Endothelial cell of umbilical vein (primary cell): ENCODE results near the gene CLSTN2. TPM values are rescaled to one million over a fixed set of nuclear protein-coding genes. Genes with fewer than 3 reads are reported as not detected.

Experiments used
- BruUV-seq: library from RNA; stranded (reverse); fragments of 400-500 nt; replicated peaks from 2 replicates; lab custom pipeline; 2021; lab: Mats Ljungman, UMichigan
- CTCF ChIA-PET: fragments of 300-600, 350-600 bp; sonication (Branson Sonifier 250); formaldehyde crosslinking; loops from one replicate; lab custom pipeline; 2021; ENCODE audit warnings: antibody characterized with exemption, inconsistent platforms; lab: Charles Lee
- POLR2A ChIA-PET: fragments of 300-600, 350-600 bp; sonication (Branson Sonifier 250); formaldehyde crosslinking; loops from one replicate; lab custom pipeline; 2021; ENCODE audit warnings: antibody characterized with exemption, inconsistent platforms; lab: Charles Lee
- DNase-seq: peaks from one replicate; pipeline ENCODE4 v3.0.0-alpha.2; 2011; ENCODE audit warnings: low read depth, low spot score
- FAIRE-seq: peaks from 2 replicates; lab custom pipeline; 2011; peaks lifted over from hg19 to GRCh38; lab: Jason Lieb, UNC
- H2AFZ ChIP-seq: 2 replicates; pipeline ENCODE4 v1.6.0; 2012; ENCODE audit warnings: low read depth, low read length, control low read depth, inconsistent platforms
- H3K27ac ChIP-seq: 2 replicates; pipeline ENCODE4 v1.5.1; 2011; ENCODE audit warnings: low read depth, mild to moderate bottlenecking, control low read depth, low read length, moderate library complexity; ENCODE audit not compliant: insufficient read depth
- H3K27me3 ChIP-seq, 2 experiments: 2 replicates each; pipeline versions ENCODE4 v1.6.0 to v1.6.1; 2011; ENCODE audit warnings: low read length in 2 of 2, mixed read lengths in 1 of 2; ENCODE audit not compliant: control insufficient read depth in 2 of 2, insufficient read depth in 2 of 2
- H3K36me3 ChIP-seq, 2 experiments: 2 replicates in 1 of 2; 3 replicates in 1 of 2; pipeline ENCODE4 v1.5.1; 2011; ENCODE audit warnings: low read length in 2 of 2, mild to moderate bottlenecking in 1 of 2, moderate library complexity in 1 of 2; ENCODE audit not compliant: control insufficient read depth in 2 of 2, insufficient read depth in 2 of 2; ENCODE audit errors: extremely low read depth in 1 of 2
- H3K4me1 ChIP-seq: 3 replicates; pipeline ENCODE4 v1.5.1; 2011; ENCODE audit warnings: mild to moderate bottlenecking, low read length; ENCODE audit not compliant: control insufficient read depth, insufficient read depth; ENCODE audit errors: extremely low read depth
- H3K4me2 ChIP-seq: 2 replicates; pipeline ENCODE4 v1.6.1; 2011; ENCODE audit warnings: low read length, control low read depth, mixed read lengths; ENCODE audit not compliant: insufficient read depth
- H3K4me3 ChIP-seq, 3 experiments: fragments of 200-600 bp in 1 of 3; sonication (generic), shearing (Covaris generic) in 1 of 3; replicated peaks in 1 of 3; 2 replicates each; pipeline ENCODE4 v1.5.1; 2011 to 2016; ENCODE audit warnings: control low read depth in 3 of 3, low read length in 3 of 3, mild to moderate bottlenecking in 2 of 3, inconsistent platforms in 1 of 3, low read depth in 1 of 3, moderate library complexity in 1 of 3; ENCODE audit not compliant: insufficient read depth in 1 of 3
- H3K79me2 ChIP-seq: 2 replicates; pipeline ENCODE4 v1.6.0; 2012; ENCODE audit warnings: low read length, inconsistent platforms; ENCODE audit not compliant: control insufficient read depth, insufficient read depth
- H3K9ac ChIP-seq: replicated peaks from 2 replicates; pipeline ENCODE3; 2011; ENCODE audit warnings: low read length, control low read depth; ENCODE audit not compliant: insufficient read depth; ENCODE audit errors: extremely low read depth
- H3K9me1 ChIP-seq: replicated peaks from 3 replicates; pipeline ENCODE4 v1.6.0; 2011; ENCODE audit warnings: mild to moderate bottlenecking, low read length; ENCODE audit not compliant: control insufficient read depth, insufficient read depth; ENCODE audit errors: extremely low read depth
- H3K9me3 ChIP-seq: replicated peaks from 2 replicates; pipeline ENCODE4 v1.5.1; 2012; ENCODE audit warnings: low read length, inconsistent platforms; ENCODE audit not compliant: control insufficient read depth, insufficient read depth
- H4K20me1 ChIP-seq: replicated peaks from 2 replicates; pipeline ENCODE3; 2011; ENCODE audit warnings: mild to moderate bottlenecking, low read length; ENCODE audit not compliant: control insufficient read depth, insufficient read depth; ENCODE audit errors: extremely low read depth
- CTCF ChIP-seq, 2 donors: IDR thresholded peaks; 1 replicate in 1 of 2; 2 replicates in 1 of 2; pipeline ENCODE4 v1.5.1; 2011; ENCODE audit warnings: low read length in 2 of 2, mild to moderate bottlenecking in 2 of 2, moderate library complexity in 2 of 2, control low read depth in 1 of 2, inconsistent platforms in 1 of 2, low read depth in 1 of 2; ENCODE audit not compliant: insufficient read depth in 1 of 2; ENCODE audit errors: extremely low read depth in 1 of 2
- EZH2 ChIP-seq: IDR thresholded peaks from 2 replicates; pipeline ENCODE4 v1.6.1; 2012; ENCODE audit warnings: borderline replicate concordance, low read depth, mild to moderate bottlenecking, moderate library complexity, low read length, inconsistent platforms; ENCODE audit not compliant: severe bottlenecking
- FOS ChIP-seq: IDR thresholded peaks from 2 replicates; pipeline ENCODE4 v1.6.1; 2011; ENCODE audit warnings: mild to moderate bottlenecking, low read length, moderate library complexity, borderline replicate concordance; ENCODE audit not compliant: insufficient read depth
- GATA2 ChIP-seq: IDR thresholded peaks from 2 replicates; pipeline ENCODE4 v1.7.0; 2011; ENCODE audit warnings: low read depth, mild to moderate bottlenecking, moderate library complexity, mixed read lengths, low read length; ENCODE audit not compliant: insufficient read length, insufficient read depth
- JUN ChIP-seq: IDR thresholded peaks from 2 replicates; pipeline ENCODE4 v1.6.1; 2011; ENCODE audit warnings: borderline replicate concordance, low read depth; ENCODE audit not compliant: insufficient read length, insufficient read depth
- MYC ChIP-seq: IDR thresholded peaks from one replicate; pipeline ENCODE4 v1.6.1; 2011; ENCODE audit warnings: mild to moderate bottlenecking, low read depth, low read length
- POLR2A ChIP-seq: IDR thresholded peaks from 2 replicates; pipeline ENCODE4 v1.6.1; 2012; ENCODE audit warnings: low read depth, mild to moderate bottlenecking, control low read depth, low read length
- POLR2AphosphoS5 ChIP-seq: IDR thresholded peaks from 2 replicates; pipeline ENCODE4 v1.6.1; 2012; ENCODE audit warnings: low read depth, mild to moderate bottlenecking, control low read depth, low read length, moderate library complexity; ENCODE audit not compliant: insufficient read depth
- dilution Hi-C: fragments of 300-500 bp; cut with MboI; formaldehyde crosslinking; loops from one replicate; pipeline ENCODE4 v1.15.0; 2019; ENCODE audit warnings: low sequenced_read_pairs; ENCODE audit not compliant: extremely low pct_ligation_motif_present
- intact Hi-C: fragments of 100-400 bp; cut with micrococcal nuclease; formaldehyde crosslinking; loops from one replicate; pipeline ENCODE4 v1.10.0; 2022
- polyA plus RNA-seq, 4 experiments: library from polyadenylated mRNA; depleted of rRNA in 3 of 4; stranded (reverse) in 3 of 4; unstranded in 1 of 4; fragments of >200 nt; gene quantifications; 2 replicates each; pipeline versions ENCODE4 v1.2.1 to v1.2.3, GENCODE V29; 2011 to 2012; ENCODE audit warnings: missing spikeins in 1 of 4
- total RNA-seq: library from RNA; stranded (reverse); gene quantifications from 2 replicates; pipeline ENCODE4 v1.2.3, GENCODE V29; 2021
- TF ChIP-seq, protein P1 (sequence below): IDR thresholded peaks from 2 replicates; pipeline ENCODE4 v1.6.1; 2011; ENCODE audit not compliant: insufficient read depth, insufficient read length

CLSTN2 gene
- total and polyA plus RNA-seq, 2 donors (not counting 3 experiments of a cell fraction or from before 2014, with no cell fraction given): 0.26 to 0.38 TPM

DNA sequence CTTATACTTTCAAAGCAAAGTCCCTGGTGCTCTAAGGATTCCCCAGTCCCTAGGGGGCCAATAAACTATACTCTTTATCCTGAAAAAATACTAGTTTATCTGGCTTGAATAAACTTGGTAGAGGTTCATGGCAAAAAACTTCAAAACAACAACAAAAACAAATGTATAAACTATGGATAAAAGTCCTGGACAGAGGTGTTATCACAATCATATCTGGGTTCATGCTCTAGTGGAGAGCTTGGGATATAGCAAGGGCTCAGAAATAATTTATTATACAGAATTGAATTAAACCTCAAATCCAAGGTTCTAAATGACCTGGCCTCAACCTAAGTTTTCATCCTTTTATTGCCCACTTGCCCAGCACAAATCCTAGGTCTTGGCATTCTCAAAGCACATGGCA lies 644.3 kb downstream of the CLSTN2 start:
- no TSS peak for BruUV-seq
- TF ChIP-seq CTCF (IDR thresholded peaks at IDR 0.05; ENCODE audit: extremely low read depth in 1 of 2, insufficient read depth in 1 of 2, low read depth in 1 of 2, low read length in 2 of 2): no peak
- no peak for TF ChIP-seq GATA2
- no peak for TF ChIP-seq POLR2AphosphoS5
- no peak for TF ChIP-seq EZH2
- no peak for TF ChIP-seq POLR2A
- TF ChIP-seq JUN: no peak
- no peak for TF ChIP-seq MYC
- TF ChIP-seq FOS: no peak
- TF ChIP-seq, protein P1, sequence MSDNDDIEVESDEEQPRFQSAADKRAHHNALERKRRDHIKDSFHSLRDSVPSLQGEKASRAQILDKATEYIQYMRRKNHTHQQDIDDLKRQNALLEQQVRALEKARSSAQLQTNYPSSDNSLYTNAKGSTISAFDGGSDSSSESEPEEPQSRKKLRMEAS: no peak
- Histone ChIP-seq H3K9ac (no peak overlapping the region), H3K4me2 (no peak overlapping the region), H3K27ac (no peak overlapping the region), H2AFZ (no peak overlapping the region), H4K20me1 (no peaks in the 10 kb centered on the region), H3K9me3 (no peaks in the 10 kb centered on the region), H3K36me3 (no peaks in the 10 kb centered on the region), H3K4me3 (no peak overlapping the region), H3K9me1 (no peaks in the 10 kb centered on the region), H3K27me3 (no peaks in the 10 kb centered on the region), H3K4me1 (no peaks in the 10 kb centered on the region), H3K79me2 (no peaks in the 10 kb centered on the region)
- DNase-seq (no peak), FAIRE-seq (no peak)
- CTCF ChIA-PET: no interaction called here
- POLR2A ChIA-PET: no interaction called here
- intact Hi-C loops: no loop called here
- dilution Hi-C loops: no loop called here
